IgD-negative memory B cell (primary cell): ENCODE data around the gene COL8A1. TPM values are rescaled to one million over a fixed set of nuclear protein-coding genes. Genes with fewer than 3 reads are reported as not detected.

Source experiments
- H3K27ac Mint-ChIP-seq, 3 donors: one replicate each; pipeline ENCODE4 v1.8.0; 2020 to 2022; ENCODE audit warnings: mild to moderate bottlenecking in 3 of 3, mixed read lengths in 3 of 3, moderate library complexity in 1 of 3
- H3K27me3 Mint-ChIP-seq: one replicate; pipeline ENCODE4 v1.8.0; 2021; ENCODE audit warnings: mixed read lengths
- H3K36me3 Mint-ChIP-seq: one replicate; pipeline ENCODE4 v1.8.0; 2020; ENCODE audit warnings: mild to moderate bottlenecking, mixed read lengths
- H3K4me1 Mint-ChIP-seq, 3 donors: one replicate each; pipeline ENCODE4 v1.8.0; 2020 to 2022; ENCODE audit warnings: mixed read lengths in 3 of 3, mild to moderate bottlenecking in 1 of 3
- H3K4me3 Mint-ChIP-seq, 4 donors: one replicate each; pipeline ENCODE4 v1.8.0; 2020 to 2022; ENCODE audit warnings: mild to moderate bottlenecking in 4 of 4, mixed read lengths in 4 of 4, moderate library complexity in 3 of 4
- H3K9me3 Mint-ChIP-seq, 3 donors: one replicate each; pipeline ENCODE4 v1.8.0; 2020 to 2021; ENCODE audit warnings: mixed read lengths in 3 of 3, mild to moderate bottlenecking in 1 of 3
- polyA plus RNA-seq: library from polyadenylated mRNA; unstranded; fragments of 300-500 nt; fragmentation: Illumina TruSeq; gene quantifications from one replicate; pipeline ENCODE4 v1.2.3, GENCODE V29; 2021

COL8A1 gene
- polyA plus RNA-seq, 1 donor from 2014 or later, result not detected

GRCh38 chr3:99648101-99648500 lies 9.7 kb downstream of the COL8A1 start:
- Mint-ChIP-seq H3K4me3 (no peak overlapping the region), H3K36me3 (no peaks in the 10 kb centered on the region), H3K4me1 (no peaks in the 10 kb centered on the region)

GRCh38 chr3:99648516-99648915 lies 10.1 kb downstream of the COL8A1 start:
- Mint-ChIP-seq H3K36me3 (no peaks in the 10 kb centered on the region), H3K4me1 (no peaks in the 10 kb centered on the region), H3K27ac (no peak overlapping the region), H3K27me3 (no peaks in the 10 kb centered on the region), H3K4me3 (no peak overlapping the region), H3K9me3 (peaks cover 0 to 3% (median 2%) of the 10 kb centered on the region in 3 donors)

More at GRCh38 chr3:99648101-99648500, 9.7 kb downstream of the COL8A1 start:
- Mint-ChIP-seq H3K9me3 (peaks cover 0 to 3% (median 2%) of the 10 kb centered on the region in 3 donors), H3K27me3 (no peaks in the 10 kb centered on the region), H3K27ac (no peak overlapping the region)

GRCh38 chr3:99651531-99651930 lies 13.1 kb downstream of the COL8A1 start:
- Mint-ChIP-seq H3K36me3 (no peaks in the 10 kb centered on the region), H3K27ac (no peak overlapping the region), H3K4me1 (no peaks in the 10 kb centered on the region), H3K9me3 (no peaks in the 10 kb centered on the region), H3K27me3 (no peaks in the 10 kb centered on the region), H3K4me3 (no peak overlapping the region)

- no peaks in the 10 kb centered on the region for H3K36me3 Mint-ChIP-seq
- H3K4me1 Mint-ChIP-seq, result peaks cover 0 to 2% (median 0%) of the 10 kb centered on the region in 3 donors
- no peak overlapping the region for H3K4me3 Mint-ChIP-seq
- H3K27me3 Mint-ChIP-seq, result no peaks in the 10 kb centered on the region
- H3K27ac Mint-ChIP-seq, result no peak overlapping the region
- peaks cover 0 to 2% (median 2%) of the 10 kb centered on the region in 3 donors for H3K9me3 Mint-ChIP-seq
These were observed 18.2 kb downstream of the COL8A1 start for GRCh38 chr3:99656624-99657023.

GRCh38 chr3:99658274-99658673 lies 19.9 kb downstream of the COL8A1 start:
- no peaks in the 10 kb centered on the region for H3K36me3 Mint-ChIP-seq
- no peak overlapping the region for H3K4me3 Mint-ChIP-seq
- H3K9me3 Mint-ChIP-seq, result peaks cover 0 to 2% (median 2%) of the 10 kb centered on the region in 3 donors
- peaks cover 0 to 2% (median 0%) of the 10 kb centered on the region in 3 donors for H3K4me1 Mint-ChIP-seq
- H3K27ac Mint-ChIP-seq, result no peak overlapping the region
- H3K27me3 Mint-ChIP-seq, result no peaks in the 10 kb centered on the region

- Mint-ChIP-seq H3K4me1 (peaks cover 0 to 2% (median 0%) of the 10 kb centered on the region in 3 donors), H3K9me3 (peaks cover 0 to 2% (median 2%) of the 10 kb centered on the region in 3 donors), H3K36me3 (no peaks in the 10 kb centered on the region), H3K4me3 (no peak overlapping the region), H3K27me3 (no peaks in the 10 kb centered on the region), H3K27ac (no peak overlapping the region)
These were observed 20.6 kb downstream of the COL8A1 start for GRCh38 chr3:99659032-99659431.

- peaks cover 2% of the 10 kb centered on the region for H3K27me3 Mint-ChIP-seq
- H3K36me3 Mint-ChIP-seq, result no peaks in the 10 kb centered on the region
- H3K4me3 Mint-ChIP-seq, result no peak overlapping the region
- H3K27ac Mint-ChIP-seq, result no peak overlapping the region
- peaks cover 0 to 2% (median 0%) of the 10 kb centered on the region in 3 donors for H3K4me1 Mint-ChIP-seq
- peaks cover 0 to 2% (median 2%) of the 10 kb centered on the region in 3 donors for H3K9me3 Mint-ChIP-seq
These were observed 21.6 kb downstream of the COL8A1 start for GRCh38 chr3:99659951-99660350.

GRCh38 chr3:99662838-99663570 lies 24.6 kb downstream of the COL8A1 start:
- H3K4me1 Mint-ChIP-seq, result peaks cover 0 to 2% (median 0%) of the 10 kb centered on the region in 3 donors
- H3K9me3 Mint-ChIP-seq, result peaks cover 0 to 4% (median 0%) of the 10 kb centered on the region in 3 donors
- H3K4me3 Mint-ChIP-seq, result no peak overlapping the region
- no peak overlapping the region for H3K27ac Mint-ChIP-seq
- peaks cover 2% of the 10 kb centered on the region for H3K27me3 Mint-ChIP-seq
- no peaks in the 10 kb centered on the region for H3K36me3 Mint-ChIP-seq

GRCh38 chr3:99663977-99664376 lies 25.6 kb downstream of the COL8A1 start:
- peaks cover 2% of the 10 kb centered on the region for H3K27me3 Mint-ChIP-seq
- H3K9me3 Mint-ChIP-seq, result peaks cover 0 to 4% (median 0%) of the 10 kb centered on the region in 3 donors
- no peaks in the 10 kb centered on the region for H3K36me3 Mint-ChIP-seq
- H3K4me3 Mint-ChIP-seq, result no peak overlapping the region
- no peaks in the 10 kb centered on the region for H3K4me1 Mint-ChIP-seq
- no peak overlapping the region for H3K27ac Mint-ChIP-seq

- H3K4me3 Mint-ChIP-seq, result no peak overlapping the region
- H3K27me3 Mint-ChIP-seq, result peaks cover 2% of the 10 kb centered on the region
- H3K9me3 Mint-ChIP-seq, result peaks cover 0 to 4% (median 0%) of the 10 kb centered on the region in 3 donors
- no peaks in the 10 kb centered on the region for H3K36me3 Mint-ChIP-seq
- H3K4me1 Mint-ChIP-seq, result no peaks in the 10 kb centered on the region
- no peak overlapping the region for H3K27ac Mint-ChIP-seq
These were observed 26.6 kb downstream of the COL8A1 start for GRCh38 chr3:99665017-99665416.

- Mint-ChIP-seq H3K27me3 (peaks cover 2% of the 10 kb centered on the region), H3K36me3 (no peaks in the 10 kb centered on the region), H3K27ac (no peak overlapping the region), H3K4me1 (no peaks in the 10 kb centered on the region), H3K9me3 (peaks cover 0 to 3% (median 3%) of the 10 kb centered on the region in 3 donors), H3K4me3 (no peak overlapping the region)
These were observed 27.8 kb downstream of the COL8A1 start for GRCh38 chr3:99666201-99666600.

- H3K4me1 Mint-ChIP-seq, result no peaks in the 10 kb centered on the region
- no peaks in the 10 kb centered on the region for H3K36me3 Mint-ChIP-seq
- H3K9me3 Mint-ChIP-seq, result peaks cover 0 to 3% (median 2%) of the 10 kb centered on the region in 3 donors
- H3K27me3 Mint-ChIP-seq, result peaks cover 2% of the 10 kb centered on the region
- no peak overlapping the region for H3K27ac Mint-ChIP-seq
- H3K4me3 Mint-ChIP-seq, result no peak overlapping the region
These were observed 29.6 kb downstream of the COL8A1 start for GRCh38 chr3:99668044-99668443.

GRCh38 chr3:99669879-99670555 lies 31.6 kb downstream of the COL8A1 start:
- H3K4me3 Mint-ChIP-seq, result no peak overlapping the region
- H3K9me3 Mint-ChIP-seq, result peaks cover 0 to 3% (median 2%) of the 10 kb centered on the region in 3 donors
- no peak overlapping the region for H3K27ac Mint-ChIP-seq
- no peaks in the 10 kb centered on the region for H3K36me3 Mint-ChIP-seq
- no peaks in the 10 kb centered on the region for H3K27me3 Mint-ChIP-seq
- no peaks in the 10 kb centered on the region for H3K4me1 Mint-ChIP-seq

- Mint-ChIP-seq H3K4me3 (no peak overlapping the region), H3K9me3 (peaks cover 0 to 3% (median 0%) of the 10 kb centered on the region in 3 donors), H3K27me3 (no peaks in the 10 kb centered on the region), H3K36me3 (no peaks in the 10 kb centered on the region), H3K4me1 (no peaks in the 10 kb centered on the region), H3K27ac (no peak overlapping the region)
These were observed 32.2 kb downstream of the COL8A1 start for GRCh38 chr3:99670556-99670950.

GRCh38 chr3:99674086-99674789 lies 35.8 kb downstream of the COL8A1 start:
- no peaks in the 10 kb centered on the region for H3K36me3 Mint-ChIP-seq
- no peaks in the 10 kb centered on the region for H3K4me1 Mint-ChIP-seq
- H3K9me3 Mint-ChIP-seq, result peaks cover 0 to 3% (median 0%) of the 10 kb centered on the region in 3 donors
- H3K4me3 Mint-ChIP-seq, result no peak overlapping the region
- H3K27ac Mint-ChIP-seq, result no peak overlapping the region
- no peaks in the 10 kb centered on the region for H3K27me3 Mint-ChIP-seq
